Left ventricle myocardium inferior (tissue), 1 donor: ENCODE data around the gene UBE2E2. TPM values are rescaled to one million over a fixed set of nuclear protein-coding genes. Genes with fewer than 3 reads are reported as not detected.

Source experiments
- DNase-seq: peaks from one replicate; pipeline ENCODE4 v3.0.0-alpha.2; 2020
- H3K27ac ChIP-seq: fragments of 200-600 bp; replicated peaks from 2 replicates; pipeline ENCODE4 v1.8.0; 2021
- H3K27me3 ChIP-seq: fragments of 200-600 bp; 2 replicates; pipeline ENCODE4 v1.8.0; 2021; ENCODE audit warnings: low read depth
- H3K36me3 ChIP-seq: fragments of 200-600 bp; 2 replicates; pipeline ENCODE4 v1.8.0; 2021
- H3K4me1 ChIP-seq: fragments of 200-600 bp; 2 replicates; pipeline ENCODE4 v1.8.0; 2021
- H3K4me3 ChIP-seq: fragments of 200-600 bp; 2 replicates; pipeline ENCODE4 v1.8.0; 2021; ENCODE audit warnings: mild to moderate bottlenecking, moderate library complexity
- H3K9me3 ChIP-seq: fragments of 200-600 bp; replicated peaks from 2 replicates; pipeline ENCODE4 v1.8.0; 2021
- intact Hi-C: fragments of 100-400 bp; cut with micrococcal nuclease; formaldehyde crosslinking; loops from one replicate; pipeline ENCODE4 v1.11.0; 2022
- total RNA-seq: library from RNA; stranded (reverse); fragmentation: NEBNext Ultra II Directional; extraction: Animal tissue kit (Norgen Biotek cat#: 25700); gene quantifications from one replicate; pipeline ENCODE4 v1.2.1, GENCODE V29; 2021
- TF ChIP-seq, protein P1 (sequence below): fragments of 200-600 bp; IDR thresholded peaks from 2 replicates; pipeline ENCODE4 v1.8.0; 2021; ENCODE audit warnings: antibody characterized with exemption, mild to moderate bottlenecking, borderline replicate concordance
- donor health status: DM: no; HTN: yes; CAD: no; lungs with severe emphysema.

Gene UBE2E2
- total RNA-seq, 1 donor from 2014 or later, result 47.2 TPM

DNA sequence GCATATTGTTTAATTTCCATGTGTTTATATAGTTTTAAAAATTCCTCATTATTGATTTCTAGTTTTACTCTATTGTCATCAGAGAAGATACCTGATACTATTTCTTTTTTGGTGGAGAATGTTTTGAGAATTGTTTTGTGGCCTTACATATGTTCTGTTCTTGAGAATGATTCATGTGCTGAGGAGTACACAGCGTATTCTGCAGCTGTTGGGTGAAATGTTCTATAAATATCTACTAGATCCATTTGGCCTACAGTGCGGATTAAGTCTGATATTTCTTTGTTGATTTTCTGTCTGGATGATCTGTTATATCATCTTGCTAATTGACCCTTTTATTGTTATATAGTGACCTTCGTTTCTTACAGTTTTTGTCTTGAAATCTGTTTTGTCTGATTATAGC, 109.7 kb downstream of the UBE2E2 start:
- Histone ChIP-seq H3K27ac (peak overlapping the region; percentile 43), H3K4me1 (peaks cover 22% of the 10 kb centered on the region), H3K4me3 (no peak overlapping the region), H3K27me3 (no peaks in the 10 kb centered on the region), H3K9me3 (no peaks in the 10 kb centered on the region), H3K36me3 (no peaks in the 10 kb centered on the region)
- intact Hi-C loops, result no loop called here
- TF ChIP-seq, protein P1, sequence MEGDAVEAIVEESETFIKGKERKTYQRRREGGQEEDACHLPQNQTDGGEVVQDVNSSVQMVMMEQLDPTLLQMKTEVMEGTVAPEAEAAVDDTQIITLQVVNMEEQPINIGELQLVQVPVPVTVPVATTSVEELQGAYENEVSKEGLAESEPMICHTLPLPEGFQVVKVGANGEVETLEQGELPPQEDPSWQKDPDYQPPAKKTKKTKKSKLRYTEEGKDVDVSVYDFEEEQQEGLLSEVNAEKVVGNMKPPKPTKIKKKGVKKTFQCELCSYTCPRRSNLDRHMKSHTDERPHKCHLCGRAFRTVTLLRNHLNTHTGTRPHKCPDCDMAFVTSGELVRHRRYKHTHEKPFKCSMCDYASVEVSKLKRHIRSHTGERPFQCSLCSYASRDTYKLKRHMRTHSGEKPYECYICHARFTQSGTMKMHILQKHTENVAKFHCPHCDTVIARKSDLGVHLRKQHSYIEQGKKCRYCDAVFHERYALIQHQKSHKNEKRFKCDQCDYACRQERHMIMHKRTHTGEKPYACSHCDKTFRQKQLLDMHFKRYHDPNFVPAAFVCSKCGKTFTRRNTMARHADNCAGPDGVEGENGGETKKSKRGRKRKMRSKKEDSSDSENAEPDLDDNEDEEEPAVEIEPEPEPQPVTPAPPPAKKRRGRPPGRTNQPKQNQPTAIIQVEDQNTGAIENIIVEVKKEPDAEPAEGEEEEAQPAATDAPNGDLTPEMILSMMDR, result no peak
- no peak for DNase-seq

DNA sequence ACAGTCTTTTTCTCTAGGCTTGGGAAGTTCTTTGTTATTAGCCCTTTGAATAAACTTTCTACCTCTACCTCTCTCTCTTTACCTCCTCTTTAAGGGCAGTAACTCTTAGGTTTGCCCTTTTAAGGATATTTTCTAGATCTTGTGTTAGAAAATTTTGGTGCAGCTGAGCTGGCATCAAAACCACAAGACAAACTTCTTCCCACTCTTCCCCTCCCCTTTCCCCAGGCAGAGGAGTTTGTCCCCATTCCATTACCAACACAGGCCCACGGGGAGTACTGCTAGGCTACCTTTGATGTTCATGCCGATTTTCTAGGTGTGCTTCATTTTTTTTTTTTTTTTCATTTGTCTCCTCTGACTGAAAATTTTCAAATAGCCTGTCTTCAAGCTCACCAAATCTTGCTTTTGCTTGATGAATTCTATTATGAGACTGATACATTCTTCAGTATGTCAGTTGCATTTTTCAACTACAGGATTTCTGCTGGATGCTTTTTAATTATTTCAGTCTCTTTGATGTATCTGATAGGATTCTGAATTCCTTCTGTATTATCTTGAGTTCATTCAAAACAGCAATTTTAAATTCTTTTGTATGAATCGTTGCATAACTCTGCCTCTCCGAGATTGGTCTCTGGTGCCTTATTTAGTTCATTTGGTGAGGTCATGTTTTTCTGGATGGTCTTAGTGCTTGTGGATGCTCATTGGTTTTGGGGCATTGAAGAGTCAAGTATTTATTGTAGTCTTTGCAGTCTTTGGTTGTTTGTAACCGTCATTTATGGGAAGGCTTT, 112.0 kb downstream of the UBE2E2 start:
- Histone ChIP-seq H3K4me3 (no peak overlapping the region), H3K36me3 (no peaks in the 10 kb centered on the region), H3K27me3 (no peaks in the 10 kb centered on the region), H3K27ac (no peak overlapping the region), H3K9me3 (no peaks in the 10 kb centered on the region), H3K4me1 (peaks cover 22% of the 10 kb centered on the region)
- TF ChIP-seq, protein P1, result no peak
- intact Hi-C loops, result no loop called here
- DNase-seq, result no peak

DNA sequence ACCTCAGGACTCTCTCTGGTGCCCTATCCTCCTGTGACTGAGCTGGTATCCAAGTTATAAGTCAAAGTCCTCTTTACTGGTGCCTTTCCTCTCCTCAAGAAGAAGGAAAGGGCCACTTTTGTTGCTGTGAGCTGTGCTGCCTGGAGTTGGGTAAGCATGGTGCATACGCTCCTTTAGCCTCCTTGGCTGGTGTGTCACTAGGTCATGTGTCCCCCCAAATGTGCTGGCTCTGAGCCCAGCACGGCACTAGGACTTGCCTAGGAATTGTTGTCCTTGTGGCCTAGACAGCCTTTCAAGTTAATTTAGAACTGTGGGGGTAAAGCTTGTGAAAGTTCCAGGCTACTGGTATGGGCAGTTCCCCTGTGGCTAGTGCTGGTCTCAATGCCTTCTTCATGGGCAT, 113.8 kb downstream of the UBE2E2 start:
- Histone ChIP-seq H3K9me3 (no peaks in the 10 kb centered on the region), H3K4me3 (no peak overlapping the region), H3K27me3 (no peaks in the 10 kb centered on the region), H3K4me1 (peaks cover 22% of the 10 kb centered on the region), H3K36me3 (no peaks in the 10 kb centered on the region), H3K27ac (no peak overlapping the region)
- TF ChIP-seq, protein P1, result no peak
- no peak for DNase-seq
- intact Hi-C loops, result no loop called here

DNA sequence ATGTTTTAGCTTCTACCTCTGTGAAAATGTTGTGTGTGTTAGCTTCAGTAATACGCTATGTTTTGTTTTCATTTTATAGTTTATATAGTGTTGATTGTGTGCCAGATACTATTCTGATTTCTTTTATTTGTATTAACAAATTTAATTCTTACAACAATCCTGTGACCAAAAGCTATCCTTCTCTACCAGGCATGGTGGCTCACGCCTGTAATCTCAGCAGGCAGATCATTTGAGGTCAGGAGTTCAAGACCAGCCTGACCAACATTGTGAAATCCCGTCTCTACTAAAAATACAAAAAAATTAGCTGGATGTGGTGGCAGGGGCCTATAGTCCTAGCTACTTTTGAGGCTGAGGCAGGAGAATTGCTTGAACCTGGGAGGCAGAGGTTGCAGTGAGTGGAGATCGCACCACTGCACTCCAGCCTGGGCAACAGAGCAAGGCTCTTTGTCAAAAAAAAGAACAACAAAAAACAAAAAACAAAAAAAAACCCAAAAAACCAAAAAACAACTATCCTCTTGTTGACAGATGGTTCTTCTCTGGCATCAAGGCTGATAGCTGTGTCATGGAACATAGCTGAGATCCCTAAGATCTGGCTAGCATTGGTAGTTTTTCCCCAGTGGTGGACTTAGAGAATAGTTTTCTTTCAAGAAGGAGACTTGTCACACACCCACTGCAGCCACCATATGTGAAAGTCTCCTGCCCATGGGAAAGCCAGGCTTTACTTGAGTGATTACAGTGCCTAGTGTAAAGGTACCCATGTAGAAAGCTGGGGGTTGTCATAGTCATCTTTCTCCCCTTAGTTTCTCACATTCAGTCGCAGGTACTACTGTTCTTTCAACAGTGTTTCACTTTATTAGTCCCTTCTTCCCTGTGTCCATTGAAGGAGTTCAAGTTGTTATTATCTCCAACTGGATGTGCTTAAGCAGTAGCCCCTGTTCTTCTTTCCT, 116.5 kb downstream of the UBE2E2 start:
- H3K9me3 ChIP-seq, result no peaks in the 10 kb centered on the region
- TF ChIP-seq, protein P1, result no peak
- no peaks in the 10 kb centered on the region for H3K27me3 ChIP-seq
- intact Hi-C loops, result no loop called here
- no peak overlapping the region for H3K27ac ChIP-seq
- DNase-seq, result no peak
- peaks cover 12% of the 10 kb centered on the region for H3K4me1 ChIP-seq
- H3K4me3 ChIP-seq, result no peak overlapping the region
- no peaks in the 10 kb centered on the region for H3K36me3 ChIP-seq

DNA sequence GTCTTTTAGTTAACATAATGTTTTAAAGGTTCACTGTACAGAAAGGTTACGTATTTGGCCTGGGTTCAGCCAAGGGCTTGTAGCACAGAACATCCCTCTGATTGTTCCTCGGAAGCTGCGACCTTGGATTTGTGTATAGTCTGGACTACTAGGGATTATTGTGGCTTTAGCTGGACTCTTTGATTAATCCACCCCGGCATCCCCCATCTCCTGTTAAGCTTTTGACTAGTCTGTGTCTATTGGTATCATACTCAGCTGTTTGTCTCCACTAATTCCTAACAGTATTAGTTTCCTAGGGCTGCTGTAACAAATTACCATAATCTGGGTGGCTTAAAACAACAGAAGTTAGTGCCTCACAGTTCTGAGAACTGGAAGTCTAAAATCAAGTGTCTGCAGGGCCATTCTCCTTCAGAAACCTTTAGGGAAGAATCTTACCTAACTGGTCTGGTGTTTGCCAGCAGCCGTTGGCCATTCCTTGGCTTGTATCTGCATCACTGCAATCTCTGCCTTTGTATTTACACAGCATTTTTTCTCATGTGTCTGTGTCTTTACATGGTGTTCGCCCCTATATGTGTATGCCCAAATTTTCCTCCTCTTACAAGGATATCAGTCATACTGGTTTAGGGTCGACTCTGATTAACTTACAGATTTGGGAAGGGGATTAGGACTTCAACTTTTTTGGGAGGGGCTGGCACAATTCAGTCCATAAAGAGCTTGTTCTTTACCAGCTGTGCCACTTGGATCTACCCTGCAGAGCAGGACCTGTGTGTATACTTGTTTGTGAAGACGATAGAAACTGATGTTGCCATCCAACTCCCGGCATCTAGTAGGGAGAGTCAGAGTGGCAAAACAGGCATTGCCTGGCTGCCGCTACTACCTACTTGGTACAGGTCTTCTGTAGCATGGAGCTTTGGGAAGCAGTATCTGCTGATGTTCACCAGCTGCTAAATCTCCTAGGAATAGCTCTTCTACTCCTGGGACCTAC, 117.8 kb downstream of the UBE2E2 start:
- intact Hi-C loops, result no loop called here
- Histone ChIP-seq H3K9me3 (no peaks in the 10 kb centered on the region), H3K27me3 (no peaks in the 10 kb centered on the region), H3K27ac (no peak overlapping the region), H3K36me3 (no peaks in the 10 kb centered on the region), H3K4me1 (peaks cover 24% of the 10 kb centered on the region), H3K4me3 (no peak overlapping the region)
- DNase-seq, result no peak
- TF ChIP-seq, protein P1, result no peak
